Calu3 (cell line): ENCODE results near the gene MAP3K6. TPM values are rescaled to one million over a fixed set of nuclear protein-coding genes. Genes with fewer than 3 reads are reported as not detected.

Experiments
- BruUV-seq: library from RNA; stranded (reverse); fragments of 400-500 nt; replicated peaks from 2 replicates; lab custom pipeline; 2021; lab: Mats Ljungman, UMichigan
- CTCF ChIA-PET: fragments of 300-600 bp; sonication (Branson Sonifier 250); formaldehyde crosslinking; loops from one replicate; lab custom pipeline; 2022; ENCODE audit warnings: antibody characterized with exemption; lab: Charles Lee
- DNase-seq: peaks from one replicate; pipeline ENCODE4 v3.0.0; 2022
- H3K27ac Mint-ChIP-seq: one replicate; pipeline ENCODE4 v1.8.0; 2022; ENCODE audit warnings: mixed read lengths; ENCODE audit not compliant: unreplicated experiment
- H3K27me3 Mint-ChIP-seq: one replicate; pipeline ENCODE4 v1.8.0; 2022; ENCODE audit warnings: mixed read lengths; ENCODE audit not compliant: unreplicated experiment
- H3K36me3 Mint-ChIP-seq: one replicate; pipeline ENCODE4 v1.8.0; 2022; ENCODE audit warnings: mild to moderate bottlenecking, moderate library complexity, mixed read lengths; ENCODE audit not compliant: insufficient read depth, unreplicated experiment
- H3K4me1 Mint-ChIP-seq: one replicate; pipeline ENCODE4 v1.8.0; 2022; ENCODE audit warnings: mild to moderate bottlenecking, low read depth, mixed read lengths; ENCODE audit not compliant: unreplicated experiment
- H3K4me3 Mint-ChIP-seq: one replicate; pipeline ENCODE4 v1.8.0; 2022; ENCODE audit warnings: mild to moderate bottlenecking, low read depth, moderate library complexity, mixed read lengths; ENCODE audit not compliant: unreplicated experiment
- H3K9me3 Mint-ChIP-seq: one replicate; pipeline ENCODE4 v1.8.0; 2022; ENCODE audit warnings: low read depth, mixed read lengths; ENCODE audit not compliant: unreplicated experiment
- CTCF ChIP-seq: fragments of 200-600 bp; IDR thresholded peaks from one replicate; pipeline ENCODE4 v1.8.0; 2022; ENCODE audit warnings: antibody characterized with exemption; ENCODE audit not compliant: unreplicated experiment
- intact Hi-C: fragments of 100-400 bp; cut with micrococcal nuclease; formaldehyde crosslinking; loops from one replicate; pipeline ENCODE4 v1.10.0; 2022; ENCODE audit not compliant: unreplicated experiment
- total RNA-seq: library from RNA; stranded (reverse); gene quantifications from 2 replicates; pipeline ENCODE4 v1.2.3, GENCODE V29; 2022

MAP3K6 gene
- total RNA-seq, 1 experiment from 2014 or later: 10.3 TPM

DNA sequence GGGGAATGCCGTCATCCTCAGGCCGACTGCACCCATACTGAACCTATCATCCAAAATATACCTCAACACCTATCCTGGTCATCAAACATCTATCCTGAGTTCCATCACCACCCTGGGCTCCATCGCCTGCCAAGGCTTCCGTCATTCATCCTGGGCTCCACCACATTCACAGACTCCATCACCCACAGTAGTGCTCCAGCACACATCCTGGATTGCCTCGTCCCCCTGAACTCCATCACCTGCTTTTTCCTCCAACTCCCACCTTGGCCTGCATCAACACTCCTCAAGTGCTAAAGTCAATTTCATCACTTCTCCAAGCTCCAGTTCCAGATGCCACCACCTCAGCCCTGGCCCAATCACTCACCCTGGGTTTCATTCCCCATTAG lies 7.8 kb downstream of the MAP3K6 start:
- CTCF ChIA-PET: interaction anchor here (0.7 kb wide), 1 partner anchor 32 kb away, joined by 3 read pairs; no protein-coding TSS in a partner anchor
- Mint-ChIP-seq H3K4me3 (no peak overlapping the region), H3K27me3 (no peaks in the 10 kb centered on the region), H3K9me3 (no peaks in the 10 kb centered on the region), H3K4me1 (peaks cover 1% of the 10 kb centered on the region), H3K36me3 (peaks cover 11% of the 10 kb centered on the region), H3K27ac (no peak overlapping the region)
- BruUV-seq: no TSS peak
- DNase-seq: no peak
- intact Hi-C loops: no loop called here
- no peak for TF ChIP-seq CTCF

DNA sequence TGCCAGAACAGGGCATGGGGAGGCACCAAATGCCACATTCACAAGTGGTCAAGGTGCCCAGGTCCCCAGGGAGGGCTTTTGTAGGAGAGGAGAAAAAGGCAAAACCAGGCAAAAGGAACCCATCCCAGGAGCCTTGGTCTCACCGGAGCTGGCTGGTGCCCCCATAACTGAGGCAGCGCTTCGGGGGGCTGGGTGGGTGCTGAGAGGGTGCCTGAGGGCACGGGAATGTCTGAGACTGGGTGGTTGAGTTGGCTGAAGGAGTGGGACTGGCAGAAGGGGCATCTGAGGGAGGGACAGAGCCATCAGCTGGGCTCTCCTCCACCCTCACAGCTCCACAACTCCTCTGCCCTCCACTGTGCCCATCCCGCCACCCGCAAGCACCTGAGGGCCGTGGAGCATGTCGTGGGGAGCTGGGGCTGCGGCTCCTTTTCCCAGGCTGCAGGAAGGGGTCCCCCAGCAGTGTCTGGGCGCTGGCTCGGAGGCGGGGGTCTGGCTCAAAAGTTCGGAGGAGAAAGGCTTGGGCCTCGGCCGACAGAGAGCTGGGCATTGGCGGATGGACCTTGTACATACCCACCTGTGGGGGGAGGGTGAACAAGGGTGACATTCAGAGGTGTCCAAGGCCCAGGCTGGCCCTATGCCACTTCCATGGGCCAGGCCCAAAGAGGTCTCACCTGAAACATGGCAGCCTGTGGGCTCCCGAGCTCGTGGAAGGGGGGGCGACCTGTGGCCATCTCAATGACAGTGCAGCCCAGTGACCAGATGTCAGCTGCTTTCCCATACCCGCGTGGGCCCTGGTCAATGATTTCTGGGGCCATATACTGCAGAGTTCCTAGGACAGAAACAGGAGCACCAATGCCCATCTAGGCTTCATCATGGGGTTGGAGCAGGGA lies 8.5 kb downstream of the MAP3K6 start:
- Mint-ChIP-seq H3K4me1 (no peaks in the 10 kb centered on the region), H3K9me3 (no peaks in the 10 kb centered on the region), H3K27ac (no peak overlapping the region), H3K27me3 (no peaks in the 10 kb centered on the region), H3K4me3 (no peak overlapping the region), H3K36me3 (peaks cover 14% of the 10 kb centered on the region)
- intact Hi-C loops: no loop called here
- no TSS peak for BruUV-seq
- DNase-seq: no peak
- CTCF ChIA-PET: no interaction called here
- no peak for TF ChIP-seq CTCF

DNA sequence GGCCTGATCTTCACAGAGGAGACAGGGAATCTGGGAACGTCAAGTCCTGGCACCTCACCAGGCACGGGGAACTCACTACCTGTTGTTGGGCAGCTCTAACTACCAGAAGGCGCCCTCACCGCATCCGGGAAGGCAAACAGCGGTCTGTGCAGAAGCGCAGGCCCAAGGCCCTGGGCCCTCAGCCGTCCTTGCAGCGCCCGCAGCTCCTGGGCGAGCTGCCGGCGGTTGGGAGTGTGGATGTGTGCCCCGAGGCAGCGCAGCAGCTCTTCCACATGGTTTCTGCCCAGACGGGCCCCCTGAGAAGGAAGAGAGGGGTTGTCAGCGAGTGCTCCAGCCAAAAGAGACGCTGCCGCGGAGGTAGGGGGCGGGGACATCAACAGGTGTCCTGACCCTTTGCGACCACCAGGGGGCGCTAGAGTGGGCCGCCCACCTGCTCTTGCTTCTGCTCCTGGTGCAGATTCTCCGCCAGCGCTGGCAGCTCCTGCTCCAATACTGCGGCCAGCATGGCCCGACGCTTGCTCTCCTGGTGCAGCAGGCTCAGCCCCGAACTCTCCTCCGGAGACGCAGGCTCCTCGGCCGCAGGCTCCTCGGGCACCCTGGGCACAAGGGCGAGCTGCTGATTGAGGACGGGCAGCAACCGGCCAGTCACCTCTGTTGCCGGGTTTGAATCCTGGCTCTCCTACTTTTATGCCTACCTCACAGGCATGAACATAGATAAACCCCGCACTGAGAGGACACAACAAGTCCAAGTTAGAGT lies 9.3 kb downstream of the MAP3K6 start:
- Mint-ChIP-seq H3K4me1 (no peaks in the 10 kb centered on the region), H3K27me3 (no peaks in the 10 kb centered on the region), H3K36me3 (peaks cover 20% of the 10 kb centered on the region), H3K9me3 (no peaks in the 10 kb centered on the region), H3K4me3 (no peak overlapping the region), H3K27ac (no peak overlapping the region)
- peak; percentile 89 for TF ChIP-seq CTCF
- CTCF ChIA-PET: no interaction called here
- BruUV-seq: no TSS peak
- intact Hi-C loops: no loop called here
- DNase-seq: no peak

DNA sequence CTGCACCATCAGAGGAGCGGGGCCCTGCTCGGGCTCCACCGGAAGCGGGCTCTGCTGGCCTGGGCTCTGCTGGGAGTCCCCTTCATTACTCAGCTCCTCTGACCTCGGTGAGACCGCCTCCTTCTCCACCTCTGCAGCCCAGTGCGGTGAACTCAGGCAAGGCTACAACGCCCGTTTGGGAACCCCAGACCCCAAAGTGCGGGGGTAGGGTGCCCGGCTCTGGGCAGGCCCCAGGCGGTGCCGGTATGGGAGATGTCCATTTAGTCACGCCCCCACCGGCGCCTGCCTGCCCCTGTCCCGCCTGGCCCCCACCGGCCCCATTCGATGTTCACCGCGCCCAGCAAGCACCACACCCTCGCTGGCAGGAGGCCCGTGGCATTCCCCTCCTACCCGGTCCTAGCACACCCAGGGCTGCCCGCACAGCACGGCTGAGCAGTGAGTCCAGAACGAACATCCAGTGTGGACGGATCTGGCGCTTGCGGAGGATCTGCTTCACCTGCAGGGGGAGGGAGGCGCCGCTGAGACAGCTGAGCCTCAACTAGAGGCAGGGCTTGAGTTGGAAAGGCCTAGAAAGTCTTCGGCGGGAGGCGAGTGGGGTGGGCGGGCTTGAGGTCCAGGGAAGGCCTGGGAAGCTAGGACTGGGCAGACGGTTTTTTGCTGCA lies 10.0 kb downstream of the MAP3K6 start:
- CTCF ChIA-PET: no interaction called here
- H3K4me3 Mint-ChIP-seq: no peak overlapping the region
- DNase-seq: no peak
- peaks cover 20% of the 10 kb centered on the region for H3K36me3 Mint-ChIP-seq
- H3K9me3 Mint-ChIP-seq: no peaks in the 10 kb centered on the region
- no peaks in the 10 kb centered on the region for H3K4me1 Mint-ChIP-seq
- no TSS peak for BruUV-seq
- H3K27me3 Mint-ChIP-seq: no peaks in the 10 kb centered on the region
- intact Hi-C loops: no loop called here
- no peak for TF ChIP-seq CTCF
- no peak overlapping the region for H3K27ac Mint-ChIP-seq
